Esophagus muscularis mucosa (tissue), 4 donors: ENCODE results near the gene NME3.

Experiments used
- EP300 ChIP-seq: sonication (generic); formaldehyde crosslinking; IDR thresholded peaks from one replicate; pipeline ENCODE4 v1.6.1; 2017; ENCODE audit warnings: antibody characterized with exemption
- POLR2A ChIP-seq: fragments of 450-650 bp; IDR thresholded peaks from one replicate; pipeline ENCODE4 v1.6.1; 2017; ENCODE audit warnings: antibody characterized with exemption, moderate library complexity, mild to moderate bottlenecking, low read depth
- POLR2AphosphoS5 ChIP-seq, 2 donors: sonication (generic); formaldehyde crosslinking; IDR thresholded peaks; one replicate each; pipeline ENCODE4 v1.6.1; 2017; ENCODE audit warnings: antibody characterized with exemption in 2 of 2
- TF ChIP-seq, protein P1 (sequence below), 3 experiments: fragments of 200-600 bp in 2 of 3; fragments of 450-650 bp in 1 of 3; sonication (generic) in 2 of 3; IDR thresholded peaks; one replicate each; pipeline ENCODE4 v1.5.1; 2017 to 2019; ENCODE audit warnings: antibody characterized with exemption in 3 of 3, mild to moderate bottlenecking in 2 of 3, moderate library complexity in 1 of 3

DNA sequence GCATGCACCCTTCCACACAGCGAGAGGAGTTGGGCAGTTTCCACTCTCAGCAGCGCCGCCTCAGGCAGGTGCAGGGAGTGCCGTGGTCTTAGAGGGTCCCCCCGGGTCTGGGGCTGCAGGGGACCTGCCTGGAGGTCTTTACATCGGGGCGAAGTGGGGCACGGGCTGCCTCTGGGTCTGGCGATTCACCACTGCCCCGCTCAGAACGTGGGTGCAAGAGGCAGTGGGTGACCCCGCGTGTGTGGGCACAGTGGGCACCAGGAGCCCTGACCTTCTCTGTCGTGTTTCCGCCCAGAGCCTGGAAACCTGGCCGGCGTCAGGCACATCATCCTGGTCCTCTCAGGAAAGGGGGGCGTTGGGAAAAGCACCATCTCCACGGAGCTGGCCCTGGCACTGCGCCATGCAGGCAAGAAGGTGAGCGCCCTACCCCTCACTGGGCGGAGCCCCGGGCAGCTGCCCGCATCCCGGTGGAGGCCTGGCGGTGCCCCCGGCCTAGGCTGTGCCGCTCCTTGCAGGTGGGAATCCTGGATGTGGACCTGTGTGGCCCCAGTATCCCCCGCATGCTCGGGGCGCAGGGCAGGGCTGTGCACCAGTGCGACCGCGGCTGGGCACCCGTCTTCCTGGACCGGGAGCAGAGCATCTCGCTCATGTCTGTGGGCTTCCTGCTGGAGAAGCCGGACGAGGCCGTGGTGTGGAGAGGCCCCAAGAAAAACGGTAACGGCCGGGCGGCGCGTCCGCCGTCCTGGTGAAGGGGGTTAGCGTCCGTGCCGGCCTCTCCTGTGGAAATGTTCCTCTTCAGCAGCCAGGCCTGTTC is 15.1 kb upstream of the NME3 start:
- TF ChIP-seq, protein P1, sequence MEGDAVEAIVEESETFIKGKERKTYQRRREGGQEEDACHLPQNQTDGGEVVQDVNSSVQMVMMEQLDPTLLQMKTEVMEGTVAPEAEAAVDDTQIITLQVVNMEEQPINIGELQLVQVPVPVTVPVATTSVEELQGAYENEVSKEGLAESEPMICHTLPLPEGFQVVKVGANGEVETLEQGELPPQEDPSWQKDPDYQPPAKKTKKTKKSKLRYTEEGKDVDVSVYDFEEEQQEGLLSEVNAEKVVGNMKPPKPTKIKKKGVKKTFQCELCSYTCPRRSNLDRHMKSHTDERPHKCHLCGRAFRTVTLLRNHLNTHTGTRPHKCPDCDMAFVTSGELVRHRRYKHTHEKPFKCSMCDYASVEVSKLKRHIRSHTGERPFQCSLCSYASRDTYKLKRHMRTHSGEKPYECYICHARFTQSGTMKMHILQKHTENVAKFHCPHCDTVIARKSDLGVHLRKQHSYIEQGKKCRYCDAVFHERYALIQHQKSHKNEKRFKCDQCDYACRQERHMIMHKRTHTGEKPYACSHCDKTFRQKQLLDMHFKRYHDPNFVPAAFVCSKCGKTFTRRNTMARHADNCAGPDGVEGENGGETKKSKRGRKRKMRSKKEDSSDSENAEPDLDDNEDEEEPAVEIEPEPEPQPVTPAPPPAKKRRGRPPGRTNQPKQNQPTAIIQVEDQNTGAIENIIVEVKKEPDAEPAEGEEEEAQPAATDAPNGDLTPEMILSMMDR (IDR thresholded peaks at IDR 0.05) = no peak
- TF ChIP-seq POLR2A = no peak
- no peak for TF ChIP-seq POLR2AphosphoS5 (IDR thresholded peaks at IDR 0.05)
- TF ChIP-seq EP300 = no peak
